ENCODE measurements around the gene CMTM8.

GRCh38 chr3:32340039-32340438 is 101.6 kb downstream of the CMTM8 start:
- TF ChIP-seq TARDBP (IDR thresholded peaks at IDR 0.05) (no peak), FOXK2 (IDR thresholded peaks at IDR 0.05) (no peak), PKNOX1 (IDR thresholded peaks at IDR 0.05) (no peak), ZNF384 (IDR thresholded peaks at IDR 0.05) (no peak), FOXM1 (IDR thresholded peaks at IDR 0.05; ENCODE audit: borderline replicate concordance) (no peak)
